Measurements from ENCODE around the gene RELCH. TPM values are rescaled to one million over a fixed set of nuclear protein-coding genes. Genes with fewer than 3 reads are reported as not detected.

RELCH gene
- total RNA-seq, 1 donor from 2014 or later = 21.5 TPM

DNA sequence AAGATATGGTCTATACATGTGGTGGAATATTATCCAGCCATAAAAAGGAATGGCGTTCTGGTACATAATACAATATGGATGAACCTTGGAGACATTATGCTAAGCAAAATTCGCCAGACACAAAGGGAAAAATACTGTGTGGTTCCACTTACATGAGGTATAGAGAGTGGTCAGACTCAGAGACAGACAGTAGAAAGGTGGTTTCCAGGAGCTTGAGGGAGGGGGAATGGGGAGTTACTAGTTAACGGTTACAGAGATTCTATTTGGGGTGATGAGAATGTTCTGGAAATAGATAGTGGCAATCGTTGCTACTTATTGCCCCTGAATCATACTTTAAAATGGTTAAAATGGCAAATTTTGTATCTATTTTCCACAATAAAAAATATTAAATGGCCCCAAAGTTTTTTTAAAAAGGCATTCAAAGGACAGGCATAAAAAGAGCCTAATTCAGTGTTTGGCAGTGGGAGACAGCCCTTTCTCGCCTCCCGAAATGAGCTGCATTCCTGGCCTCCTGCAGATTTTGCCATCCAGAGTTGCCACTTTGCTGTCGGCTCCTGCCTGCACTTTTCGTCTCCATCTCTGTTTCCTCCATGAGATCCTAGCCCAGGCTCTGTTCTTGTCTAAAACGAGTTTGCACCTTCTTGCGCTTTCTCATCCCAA lies 151.5 kb downstream of the RELCH start:
- TF ChIP-seq, protein P1, sequence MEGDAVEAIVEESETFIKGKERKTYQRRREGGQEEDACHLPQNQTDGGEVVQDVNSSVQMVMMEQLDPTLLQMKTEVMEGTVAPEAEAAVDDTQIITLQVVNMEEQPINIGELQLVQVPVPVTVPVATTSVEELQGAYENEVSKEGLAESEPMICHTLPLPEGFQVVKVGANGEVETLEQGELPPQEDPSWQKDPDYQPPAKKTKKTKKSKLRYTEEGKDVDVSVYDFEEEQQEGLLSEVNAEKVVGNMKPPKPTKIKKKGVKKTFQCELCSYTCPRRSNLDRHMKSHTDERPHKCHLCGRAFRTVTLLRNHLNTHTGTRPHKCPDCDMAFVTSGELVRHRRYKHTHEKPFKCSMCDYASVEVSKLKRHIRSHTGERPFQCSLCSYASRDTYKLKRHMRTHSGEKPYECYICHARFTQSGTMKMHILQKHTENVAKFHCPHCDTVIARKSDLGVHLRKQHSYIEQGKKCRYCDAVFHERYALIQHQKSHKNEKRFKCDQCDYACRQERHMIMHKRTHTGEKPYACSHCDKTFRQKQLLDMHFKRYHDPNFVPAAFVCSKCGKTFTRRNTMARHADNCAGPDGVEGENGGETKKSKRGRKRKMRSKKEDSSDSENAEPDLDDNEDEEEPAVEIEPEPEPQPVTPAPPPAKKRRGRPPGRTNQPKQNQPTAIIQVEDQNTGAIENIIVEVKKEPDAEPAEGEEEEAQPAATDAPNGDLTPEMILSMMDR (IDR thresholded peaks at IDR 0.05; ENCODE audit: insufficient read depth, low read length, poor library complexity, severe bottlenecking) = no peak
- H3K36me3 ChIP-seq (ENCODE audit: control insufficient read depth, insufficient read depth, low read length) = no peaks in the 10 kb centered on the region
- H3K4me3 ChIP-seq (ENCODE audit: low read depth, low read length) = no peak overlapping the region
- no peaks in the 10 kb centered on the region for H3K27me3 ChIP-seq (ENCODE audit: control insufficient read depth, insufficient read depth, low read length)
- DNase-seq (ENCODE audit: low read depth) = no peak

GRCh38 chr18:62339106-62339988 lies 152.3 kb downstream of the RELCH start:
- Histone ChIP-seq H3K36me3 (ENCODE audit: control insufficient read depth, insufficient read depth, low read length) (no peaks in the 10 kb centered on the region), H3K27me3 (ENCODE audit: control insufficient read depth, insufficient read depth, low read length) (no peaks in the 10 kb centered on the region), H3K4me3 (ENCODE audit: low read depth, low read length) (no peak overlapping the region)
- TF ChIP-seq, protein P1 (IDR thresholded peaks at IDR 0.05; ENCODE audit: insufficient read depth, low read length, poor library complexity, severe bottlenecking) = no peak
- DNase-seq (ENCODE audit: low read depth) = peak; percentile 34

DNA sequence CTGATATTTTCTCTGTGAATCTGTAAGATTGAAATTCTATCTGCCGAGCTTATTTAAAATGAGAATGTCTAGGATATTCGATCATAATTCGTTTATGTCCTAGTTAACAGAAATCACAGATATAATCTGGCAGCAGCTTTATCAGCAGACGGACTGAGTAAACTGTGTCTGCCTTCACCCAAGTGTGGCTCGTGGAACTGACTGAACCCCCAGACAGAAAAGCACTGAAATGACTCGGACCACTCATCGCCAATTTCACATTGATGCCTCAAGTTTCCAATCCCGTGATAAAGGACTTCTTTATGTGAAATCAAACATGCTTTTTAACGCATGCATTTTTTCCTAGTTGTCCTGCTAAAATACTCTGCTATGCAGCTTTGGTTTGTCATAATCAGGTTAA lies 153.9 kb downstream of the RELCH start:
- TF ChIP-seq, protein P1 (IDR thresholded peaks at IDR 0.05; ENCODE audit: insufficient read depth, low read length, poor library complexity, severe bottlenecking) = no peak
- Histone ChIP-seq H3K36me3 (ENCODE audit: control insufficient read depth, insufficient read depth, low read length) (no peaks in the 10 kb centered on the region), H3K27me3 (ENCODE audit: control insufficient read depth, insufficient read depth, low read length) (no peaks in the 10 kb centered on the region), H3K4me3 (ENCODE audit: low read depth, low read length) (no peak overlapping the region)
- DNase-seq (ENCODE audit: low read depth) = no peak

GRCh38 chr18:62341473-62341872 lies 154.4 kb downstream of the RELCH start:
- H3K36me3 ChIP-seq (ENCODE audit: control insufficient read depth, insufficient read depth, low read length) = no peaks in the 10 kb centered on the region
- H3K27me3 ChIP-seq (ENCODE audit: control insufficient read depth, insufficient read depth, low read length) = no peaks in the 10 kb centered on the region
- no peak for DNase-seq (ENCODE audit: low read depth)
- TF ChIP-seq, protein P1 (IDR thresholded peaks at IDR 0.05; ENCODE audit: insufficient read depth, low read length, poor library complexity, severe bottlenecking) = no peak
- H3K4me3 ChIP-seq (ENCODE audit: low read depth, low read length) = no peak overlapping the region

GRCh38 chr18:62342884-62343283 lies 155.8 kb downstream of the RELCH start:
- DNase-seq (ENCODE audit: low read depth) = no peak
- H3K27me3 ChIP-seq (ENCODE audit: control insufficient read depth, insufficient read depth, low read length) = no peaks in the 10 kb centered on the region

More at GRCh38 chr18:62342884-62343283, 155.8 kb downstream of the RELCH start:
- TF ChIP-seq, protein P1 (IDR thresholded peaks at IDR 0.05; ENCODE audit: insufficient read depth, low read length, poor library complexity, severe bottlenecking) = no peak
- Histone ChIP-seq H3K36me3 (ENCODE audit: control insufficient read depth, insufficient read depth, low read length) (no peaks in the 10 kb centered on the region), H3K4me3 (ENCODE audit: low read depth, low read length) (no peak overlapping the region)
